Uterus (tissue), 4 donors: Measurements from ENCODE around the gene PLEKHB2. TPM values are rescaled to one million over a fixed set of nuclear protein-coding genes. Genes with fewer than 3 reads are reported as not detected.

ENCODE experiments used
- DNase-seq, 2 donors: peaks; one replicate each; pipeline ENCODE4 v3.0.0-alpha.2; 2019 to 2020
- H3K27ac ChIP-seq, 2 donors: fragments of 200-600 bp; sonication (generic); 1 replicate in 1 of 2; 2 replicates in 1 of 2; pipeline ENCODE4 v1.5.1; 2016 to 2018
- H3K27me3 ChIP-seq, 2 donors: fragments of 200-600 bp; sonication (generic); one replicate each; pipeline ENCODE4 v1.5.1; 2018 to 2019; ENCODE audit warnings: control low read depth in 1 of 2
- H3K36me3 ChIP-seq, 2 donors: fragments of 200-600 bp; sonication (generic); one replicate each; pipeline ENCODE4 v1.5.1; 2019; ENCODE audit warnings: control low read depth in 1 of 2
- H3K4me1 ChIP-seq, 2 donors: fragments of 200-600 bp; sonication (generic); one replicate each; pipeline ENCODE4 v1.5.1; 2018 to 2019; ENCODE audit warnings: control low read depth in 1 of 2
- H3K4me3 ChIP-seq, 2 donors: fragments of 200-600 bp; sonication (generic); 1 replicate in 1 of 2; 2 replicates in 1 of 2; pipeline ENCODE4 v1.5.1; 2018 to 2019; ENCODE audit warnings: mild to moderate bottlenecking in 1 of 2
- H3K9me3 ChIP-seq, 2 donors: fragments of 200-600 bp; sonication (generic); one replicate each; pipeline ENCODE4 v1.5.1; 2019; ENCODE audit warnings: control low read depth in 1 of 2
- CTCF ChIP-seq, 4 experiments: fragments of 200-600 bp in 2 of 4; fragments of 450-650 bp in 2 of 4; sonication (generic) in 2 of 4; IDR thresholded peaks; one replicate each; pipeline ENCODE4 v1.5.1; 2016 to 2019; ENCODE audit warnings: antibody characterized with exemption in 4 of 4, mild to moderate bottlenecking in 2 of 4, moderate library complexity in 1 of 4
- POLR2A ChIP-seq, 2 donors: fragments of 450-650 bp; IDR thresholded peaks; one replicate each; pipeline ENCODE4 v1.6.1; 2016; ENCODE audit warnings: antibody characterized with exemption in 2 of 2, mild to moderate bottlenecking in 1 of 2, moderate library complexity in 1 of 2
- intact Hi-C: fragments of 100-400 bp; cut with DNase I; formaldehyde crosslinking; loops from one replicate; pipeline ENCODE4 v1.15.1; 2023; ENCODE audit warnings: low total_unique reads
- total RNA-seq, 4 donors: library from RNA; depleted of rRNA in 3 of 4; stranded (reverse); fragments of >200 nt in 3 of 4; gene quantifications; one replicate each; pipeline versions ENCODE4 v1.1.0 to v1.2.4, GENCODE V29; 2014 to 2023
- donor health status: DM: yes; HTN: yes; CAD: no.

Gene PLEKHB2
- total RNA-seq, 4 donors from 2014 or later: 11.8 to 58.9 (median 17.9) TPM

- no peaks in the 10 kb centered on the region for H3K9me3 ChIP-seq
- TF ChIP-seq CTCF (IDR thresholded peaks at IDR 0.05) (no peak), POLR2A (IDR thresholded peaks at IDR 0.05) (no peak)
- H3K4me1 ChIP-seq: no peaks in the 10 kb centered on the region
- H3K4me3 ChIP-seq: no peak overlapping the region
- H3K36me3 ChIP-seq: no peaks in the 10 kb centered on the region
- H3K27ac ChIP-seq: no peak overlapping the region
- DNase-seq: no peak
- intact Hi-C loops: no loop called here
- no peaks in the 10 kb centered on the region for H3K27me3 ChIP-seq
Measured at GRCh38 chr2:131122496-131122895, 17.4 kb downstream of the PLEKHB2 start.

GRCh38 chr2:131123192-131123591 lies 18.1 kb downstream of the PLEKHB2 start:
- Histone ChIP-seq H3K27ac (no peak overlapping the region), H3K36me3 (no peaks in the 10 kb centered on the region), H3K27me3 (no peaks in the 10 kb centered on the region), H3K4me3 (no peak overlapping the region), H3K4me1 (no peaks in the 10 kb centered on the region), H3K9me3 (no peaks in the 10 kb centered on the region)
- DNase-seq: no peak
- intact Hi-C loops: no loop called here
- TF ChIP-seq POLR2A (IDR thresholded peaks at IDR 0.05) (no peak), CTCF (IDR thresholded peaks at IDR 0.05) (no peak)

GRCh38 chr2:131125195-131125757 lies 20.1 kb downstream of the PLEKHB2 start:
- Histone ChIP-seq H3K27me3 (no peaks in the 10 kb centered on the region), H3K27ac (no peak overlapping the region), H3K4me3 (no peak overlapping the region), H3K36me3 (no peaks in the 10 kb centered on the region), H3K4me1 (no peaks in the 10 kb centered on the region), H3K9me3 (no peaks in the 10 kb centered on the region)
- DNase-seq: no peak
- intact Hi-C loops: no loop called here
- no peak for TF ChIP-seq CTCF (IDR thresholded peaks at IDR 0.05)
- no peak for TF ChIP-seq POLR2A (IDR thresholded peaks at IDR 0.05)

- intact Hi-C loops: no loop called here
- H3K27ac ChIP-seq: no peak overlapping the region
- no peak for DNase-seq
- no peaks in the 10 kb centered on the region for H3K4me1 ChIP-seq
- H3K36me3 ChIP-seq: no peaks in the 10 kb centered on the region
- H3K4me3 ChIP-seq: no peak overlapping the region
- TF ChIP-seq CTCF (IDR thresholded peaks at IDR 0.05) (no peak), POLR2A (IDR thresholded peaks at IDR 0.05) (no peak)
- H3K27me3 ChIP-seq: no peaks in the 10 kb centered on the region
- H3K9me3 ChIP-seq: no peaks in the 10 kb centered on the region
Measured at GRCh38 chr2:131126436-131126835, 21.3 kb downstream of the PLEKHB2 start.

- DNase-seq: no peak
- Histone ChIP-seq H3K4me3 (no peak overlapping the region), H3K27me3 (no peaks in the 10 kb centered on the region), H3K36me3 (no peaks in the 10 kb centered on the region), H3K4me1 (no peaks in the 10 kb centered on the region), H3K27ac (no peak overlapping the region), H3K9me3 (no peaks in the 10 kb centered on the region)
- TF ChIP-seq POLR2A (IDR thresholded peaks at IDR 0.05): no peak
- TF ChIP-seq CTCF (IDR thresholded peaks at IDR 0.05): no peak
- intact Hi-C loops: no loop called here
Measured at GRCh38 chr2:131127076-131127475, 21.9 kb downstream of the PLEKHB2 start.
